HG02970 (cell line): Measurements from ENCODE around the gene FIZ1.
A peak's percentile ranks its signal among the peaks of the same experiment; 100 is the strongest.

ENCODE experiments used
- ATAC-seq: cut with Tn5 transposase; IDR thresholded peaks from one replicate; pipeline ENCODE4 v1.9.1; 2021; ENCODE audit warnings: mild to moderate bottlenecking, moderate library complexity, moderate number of reproducible peaks; ENCODE audit not compliant: unreplicated experiment, low FRiP score

The FIZ1 gene

DNA sequence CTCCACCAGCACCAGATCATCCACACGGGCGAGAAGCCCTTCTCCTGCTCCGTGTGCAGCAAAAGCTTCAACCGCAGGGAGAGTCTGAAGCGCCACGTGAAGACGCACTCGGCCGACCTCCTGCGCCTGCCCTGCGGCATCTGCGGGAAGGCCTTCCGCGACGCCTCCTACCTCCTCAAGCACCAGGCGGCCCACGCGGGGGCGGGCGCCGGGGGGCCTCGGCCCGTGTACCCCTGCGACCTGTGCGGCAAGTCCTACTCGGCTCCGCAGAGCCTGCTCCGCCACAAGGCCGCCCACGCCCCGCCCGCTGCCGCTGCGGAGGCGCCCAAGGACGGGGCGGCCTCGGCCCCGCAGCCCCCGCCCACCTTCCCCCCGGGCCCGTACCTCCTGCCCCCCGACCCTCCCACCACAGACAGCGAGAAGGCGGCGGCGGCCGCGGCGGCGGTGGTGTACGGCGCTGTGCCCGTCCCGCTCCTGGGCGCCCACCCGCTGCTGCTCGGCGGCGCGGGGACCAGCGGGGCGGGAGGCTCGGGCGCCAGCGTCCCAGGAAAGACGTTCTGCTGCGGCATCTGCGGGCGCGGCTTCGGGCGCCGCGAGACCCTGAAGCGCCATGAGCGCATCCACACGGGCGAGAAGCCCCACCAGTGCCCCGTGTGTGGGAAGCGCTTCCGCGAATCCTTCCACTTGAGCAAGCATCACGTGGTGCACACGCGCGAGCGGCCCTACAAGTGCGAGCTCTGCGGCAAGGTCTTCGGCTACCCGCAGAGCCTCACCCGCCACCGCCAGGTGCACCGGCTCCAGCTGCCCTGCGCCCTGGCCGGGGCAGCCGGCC lies 15.6 kb upstream of the FIZ1 start:
- ATAC-seq = no peak

GRCh38 chr19:55613930-55614710 lies 14.8 kb upstream of the FIZ1 start:
- no peak for ATAC-seq

GRCh38 chr19:55613396-55613795 lies 14.1 kb upstream of the FIZ1 start:
- ATAC-seq = no peak

DNA sequence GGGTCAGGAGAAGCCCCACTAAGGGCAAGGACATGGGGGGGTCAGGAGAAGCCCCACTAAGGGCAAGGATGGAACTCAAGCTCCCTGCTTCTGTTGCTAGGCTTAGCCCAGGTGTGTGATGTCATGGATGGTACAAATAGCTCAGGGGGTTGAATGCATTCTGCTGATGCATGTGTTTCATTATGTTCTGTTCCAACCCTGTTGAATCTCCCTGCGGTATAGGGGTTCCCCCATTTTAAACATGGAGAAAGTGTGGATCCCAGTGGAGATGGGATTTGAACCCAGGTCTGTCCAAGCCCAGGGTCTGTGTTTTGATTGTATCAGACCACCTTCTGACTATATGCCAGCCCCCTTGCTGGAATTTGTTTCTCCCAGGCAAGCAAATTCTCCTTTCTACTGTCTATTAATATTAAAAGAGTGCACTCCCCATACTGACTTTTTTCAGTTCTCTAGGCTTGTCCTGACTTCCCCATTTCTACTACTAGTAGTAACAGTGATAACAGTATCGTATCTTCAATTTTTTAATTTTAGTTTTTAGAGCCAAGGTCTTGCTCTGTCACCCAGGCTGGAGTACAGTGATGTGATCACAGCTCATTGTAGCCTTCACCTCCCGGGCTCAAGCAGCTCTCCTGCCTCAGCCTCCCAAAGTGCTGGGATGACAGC lies 12.8 kb upstream of the FIZ1 start:
- ATAC-seq = no peak

DNA sequence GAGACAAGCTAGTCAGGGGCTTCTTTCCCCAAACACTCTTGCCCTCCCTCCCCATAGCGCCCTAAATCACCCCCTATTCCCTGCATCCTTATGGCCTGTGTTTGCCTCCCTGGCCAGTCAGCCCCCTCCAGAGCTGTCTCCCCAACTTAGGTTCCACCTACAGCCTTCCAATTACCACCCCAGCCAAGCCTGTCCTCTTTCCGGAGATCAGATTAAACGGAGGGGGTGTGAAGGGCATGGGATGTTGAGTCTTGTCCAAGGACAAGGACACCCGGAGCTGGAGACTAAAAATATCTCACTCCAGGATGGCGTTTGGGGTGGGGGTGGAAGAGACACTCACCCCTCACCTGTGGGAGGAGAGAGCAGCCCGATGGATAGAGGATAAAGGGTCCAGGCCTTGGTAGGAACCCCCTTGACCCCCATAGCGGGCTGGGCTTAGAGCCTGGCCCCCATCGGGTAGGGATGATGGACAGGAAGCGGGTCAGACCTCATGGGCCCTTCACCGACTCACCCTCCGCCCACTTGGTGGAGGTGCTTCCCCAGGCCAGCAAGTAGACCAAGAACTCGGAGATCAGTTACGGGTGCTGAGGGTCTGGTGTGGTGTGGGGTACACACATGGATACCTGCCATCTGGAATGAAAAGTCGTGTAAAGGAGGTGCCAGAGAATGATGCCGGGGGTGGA lies 12.1 kb upstream of the FIZ1 start:
- ATAC-seq = no peak

- ATAC-seq = no peak
Observed at GRCh38 chr19:55609326-55609725, 10.0 kb upstream of the FIZ1 start.

DNA sequence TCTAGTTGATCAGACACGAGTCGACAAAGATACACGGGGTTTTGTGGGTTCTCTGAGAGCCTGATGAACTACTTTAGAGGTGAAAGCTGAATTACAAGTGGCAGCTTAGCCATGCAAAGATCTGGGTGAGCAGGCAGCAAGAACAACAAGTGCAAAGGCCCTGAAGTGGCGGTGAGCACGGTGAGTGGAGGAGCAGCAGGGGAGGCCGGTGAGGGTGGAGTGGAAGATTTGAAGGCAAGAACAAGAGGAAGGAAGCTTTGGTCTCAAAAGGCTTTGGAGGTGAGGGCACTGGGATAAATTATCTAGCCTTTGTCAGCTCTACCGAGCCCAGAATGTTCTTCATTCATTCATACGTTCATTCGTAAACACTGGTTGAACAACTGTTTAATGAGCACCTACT lies 7.5 kb upstream of the FIZ1 start:
- ATAC-seq = no peak

DNA sequence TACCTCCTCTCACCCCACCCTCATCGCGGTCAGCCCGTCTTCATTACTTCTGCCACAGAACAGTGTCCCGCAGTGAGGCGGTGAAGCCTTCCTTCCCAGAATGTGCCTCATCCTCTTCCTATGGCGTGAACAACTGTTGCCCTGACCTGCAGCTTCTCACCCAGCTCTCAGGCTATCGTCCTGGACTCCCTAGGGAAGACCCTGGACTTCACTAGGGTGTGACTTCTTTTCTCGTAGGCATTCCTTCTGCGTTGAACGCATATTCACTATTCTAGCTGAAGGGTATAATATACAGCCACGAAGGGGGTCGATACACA lies 7.1 kb upstream of the FIZ1 start:
- no peak for ATAC-seq

- ATAC-seq = no peak
Observed at GRCh38 chr19:55605637-55606470, 6.5 kb upstream of the FIZ1 start, which contains the start of gene ZNF865. Gene ZNF865, plus strand, starts transcription at chr19:55605647. Its CDS starts 7,972 bp downstream, at chr19:55613619.

DNA sequence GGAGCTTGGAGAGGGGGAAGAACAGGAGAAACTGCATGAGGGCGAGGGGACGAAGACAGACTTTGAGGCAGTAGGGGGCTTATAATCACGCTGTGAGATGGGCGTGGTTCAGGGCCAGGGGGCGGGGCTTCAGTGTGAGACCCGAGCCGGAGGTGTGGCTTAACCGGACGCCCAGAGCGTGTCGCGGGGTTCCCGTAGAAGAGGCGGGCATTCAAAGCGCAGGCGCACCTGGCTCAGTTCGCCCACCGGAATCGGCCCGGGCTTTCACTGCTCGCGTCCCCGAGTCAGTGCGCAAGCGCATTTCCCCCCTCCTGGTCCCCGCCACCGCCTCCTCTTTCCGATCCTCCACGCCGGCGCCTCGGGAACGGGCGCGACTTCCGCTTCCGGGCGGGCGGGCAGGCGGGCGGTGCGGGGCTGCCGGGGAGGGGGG lies 5.9 kb upstream of the FIZ1 start:
- peak; percentile 73 for ATAC-seq

DNA sequence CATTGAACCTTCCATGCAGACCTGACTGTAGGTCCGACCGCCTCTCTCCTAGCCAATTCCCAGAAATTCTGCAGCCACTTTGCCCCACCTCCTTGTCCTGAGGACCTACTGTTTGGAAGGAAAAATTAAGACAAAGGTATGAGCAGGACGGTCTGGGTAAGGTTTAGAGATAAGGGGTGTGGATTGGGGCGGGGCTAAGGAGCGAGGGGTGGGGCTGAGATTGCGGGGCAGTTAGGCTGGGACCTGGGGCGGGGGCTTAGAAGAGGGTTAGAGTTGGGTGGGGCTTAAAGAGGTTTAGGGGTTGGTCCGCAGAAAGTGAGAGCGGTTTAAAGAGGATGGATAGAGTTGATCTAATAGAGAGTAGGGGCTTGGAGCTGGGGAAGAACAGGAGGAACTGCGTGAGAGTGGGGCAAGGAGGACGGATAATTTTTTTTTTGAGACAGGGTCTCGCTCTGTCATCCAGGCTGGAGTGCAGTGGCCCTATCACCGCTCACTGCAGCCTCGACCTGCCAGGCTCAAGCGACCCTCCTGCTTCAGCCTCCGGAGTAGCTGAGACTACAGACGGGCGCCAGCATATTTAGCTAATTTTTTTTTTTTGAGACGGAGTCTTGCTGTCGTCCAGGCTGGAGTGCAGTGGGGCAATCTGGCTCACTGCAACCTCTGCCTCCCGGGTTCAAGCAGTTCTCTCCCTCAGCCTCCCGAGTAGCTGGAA lies 4.4 kb upstream of the FIZ1 start:
- no peak for ATAC-seq

- ATAC-seq = no peak
Observed at GRCh38 chr19:55603115-55603514, 3.8 kb upstream of the FIZ1 start.

GRCh38 chr19:55602104-55603001 lies 3.0 kb upstream of the FIZ1 start:
- no peak for ATAC-seq

GRCh38 chr19:55601084-55601483 lies 1.8 kb upstream of the FIZ1 start:
- ATAC-seq = no peak

DNA sequence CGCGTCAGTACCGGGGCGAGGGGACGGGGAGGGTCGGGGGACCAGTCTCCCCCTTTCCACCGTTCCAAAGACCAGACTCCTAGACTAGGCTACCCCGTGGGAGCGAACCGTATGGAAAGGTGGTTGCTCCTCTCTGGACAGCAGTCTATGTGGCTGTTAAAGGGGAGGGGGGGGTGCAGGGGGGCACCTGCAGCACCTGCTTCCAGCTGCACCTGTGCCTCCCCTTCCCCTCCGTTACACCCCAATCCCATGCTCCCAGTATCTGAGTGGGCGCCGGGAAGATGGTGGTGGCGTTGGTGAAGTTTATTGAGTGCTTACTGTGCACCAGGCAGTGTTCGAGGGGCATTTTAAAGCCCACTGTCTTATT lies 1.3 kb upstream of the FIZ1 start:
- no peak for ATAC-seq

- ATAC-seq = peak; percentile 40
Observed at GRCh38 chr19:55599842-55600661, 735 bp upstream of the FIZ1 start, which contains the start of gene ZNF524. Gene ZNF524, plus strand, starts transcription at chr19:55600288. Its CDS starts 1,825 bp downstream, at chr19:55602113.

GRCh38 chr19:55598719-55599467 lies 424 bp downstream of the FIZ1 start:
- ATAC-seq = peak; percentile 49
